Loucy (cell line): Measurements from ENCODE around the gene CST9.
"Not testable (repeated sequence)": the region's sequence is repeated elsewhere in the genome, so short reads cannot be mapped to it uniquely, and the experiment has no call there.

Experiments used
- H2AFZ ChIP-seq: fragments of 200-600 bp; sonication (generic); 2 replicates; pipeline ENCODE4 v1.6.0; 2016; ENCODE audit warnings: antibody characterized with exemption, mild to moderate bottlenecking, low read length, moderate library complexity
- H3F3A ChIP-seq: fragments of 200-600 bp; 2 replicates; pipeline ENCODE4 v1.6.0; 2016; ENCODE audit warnings: antibody characterized with exemption, low read depth, mild to moderate bottlenecking
- H3K27me3 ChIP-seq: fragments of 200-600 bp; sonication (generic); 2 replicates; pipeline ENCODE4 v1.6.1; 2014; ENCODE audit warnings: low read length, mild to moderate bottlenecking; ENCODE audit not compliant: insufficient read depth, poor library complexity, severe bottlenecking
- H3K36me3 ChIP-seq: fragments of 200-600 bp; sonication (generic); 2 replicates; pipeline ENCODE4 v1.6.1; 2016; ENCODE audit warnings: low read length; ENCODE audit not compliant: insufficient read depth
- H3K4me1 ChIP-seq: fragments of 200-600 bp; sonication (generic); 2 replicates; pipeline ENCODE4 v1.5.1; 2014; ENCODE audit warnings: low read length, mild to moderate bottlenecking; ENCODE audit not compliant: insufficient read depth, poor library complexity, severe bottlenecking
- H3K4me2 ChIP-seq: fragments of 200-600 bp; sonication (generic); 2 replicates; pipeline ENCODE4 v1.6.0; 2014; ENCODE audit warnings: antibody characterized with exemption, low read length, low read depth, mild to moderate bottlenecking; ENCODE audit not compliant: poor library complexity, severe bottlenecking
- H3K4me3 ChIP-seq: fragments of 200-600 bp; sonication (generic); 2 replicates; pipeline ENCODE4 v1.5.1; 2014; ENCODE audit warnings: low read length, mild to moderate bottlenecking, mixed read lengths; ENCODE audit not compliant: poor library complexity, severe bottlenecking
- H3K79me2 ChIP-seq: fragments of 200-600 bp; sonication (generic); 2 replicates; pipeline ENCODE4 v1.6.1; 2014; ENCODE audit warnings: low read length; ENCODE audit not compliant: insufficient read depth
- H3K9ac ChIP-seq: fragments of 200-600 bp; sonication (generic); 2 replicates; pipeline ENCODE4 v1.6.0; 2014; ENCODE audit warnings: mild to moderate bottlenecking, low read depth, low read length, moderate library complexity; ENCODE audit not compliant: poor library complexity, severe bottlenecking
- H3K9me2 ChIP-seq: fragments of 200-600 bp; sonication (generic); replicated peaks from 2 replicates; pipeline ENCODE4 v1.6.1; 2016; ENCODE audit warnings: low read depth, low read length, mixed read lengths
- H3K9me3 ChIP-seq: fragments of 200-600 bp; sonication (generic); 2 replicates; pipeline ENCODE4 v1.6.1; 2014; ENCODE audit warnings: mild to moderate bottlenecking, antibody characterized with exemption, low read length, low read depth; ENCODE audit not compliant: insufficient read depth
- H4K20me1 ChIP-seq: fragments of 200-600 bp; sonication (generic); 2 replicates; pipeline ENCODE4 v1.6.0; 2014; ENCODE audit warnings: antibody characterized with exemption, low read length, mild to moderate bottlenecking; ENCODE audit not compliant: insufficient read depth, poor library complexity, severe bottlenecking
- EZH2phosphoT487 ChIP-seq: fragments of 200-600 bp; IDR thresholded peaks from 2 replicates; pipeline ENCODE4 v1.6.1; 2018; ENCODE audit warnings: antibody characterized with exemption, mild to moderate bottlenecking, moderate library complexity, borderline replicate concordance
- TF ChIP-seq, protein P1 (sequence below): fragments of 200-600 bp; sonication (generic); conservative IDR thresholded peaks from 2 replicates; pipeline ENCODE4 v1.5.1; 2014; ENCODE audit warnings: mild to moderate bottlenecking, antibody characterized with exemption, low read length

CST9 gene

DNA sequence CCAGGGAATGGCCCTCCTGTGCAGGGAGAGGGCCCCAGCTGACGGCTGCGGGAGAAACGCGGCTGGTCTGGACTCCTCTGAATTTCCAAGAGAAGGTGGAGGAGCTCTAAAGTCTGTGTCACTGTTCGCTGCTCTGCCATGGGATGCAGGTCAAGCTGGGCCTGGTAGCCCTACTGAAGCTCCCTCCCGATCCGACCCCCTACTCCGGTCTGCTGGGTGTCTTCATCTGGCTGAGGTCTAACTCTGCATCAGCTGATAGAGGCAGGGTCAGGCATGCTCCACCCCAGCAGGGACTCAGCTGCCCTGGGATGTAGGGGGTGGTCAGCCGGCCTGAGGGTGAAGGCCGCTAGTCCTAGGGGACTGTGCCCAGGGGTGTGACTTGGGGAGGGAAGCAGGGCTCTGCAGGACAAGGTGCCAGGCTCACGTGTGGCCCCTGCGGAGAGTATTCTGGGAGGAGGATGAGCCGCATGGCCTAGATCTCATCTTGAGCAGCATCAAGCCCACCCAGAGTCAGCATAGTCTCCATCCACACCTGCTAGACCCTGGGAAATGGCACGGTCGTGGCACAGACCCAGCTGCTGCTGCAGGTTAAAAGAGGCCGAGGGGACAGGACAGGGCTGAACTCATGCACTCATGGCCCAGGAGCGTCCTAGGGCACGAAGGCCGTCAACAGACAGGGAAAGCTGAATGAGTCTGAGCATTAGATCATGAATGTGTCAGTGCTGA is 30.6 kb upstream of the CST9 start:
- peaks cover 29% of the 10 kb centered on the region for H3K4me1 ChIP-seq
- no peaks in the 10 kb centered on the region for H3F3A ChIP-seq
- TF ChIP-seq EZH2phosphoT487 = no peak
- TF ChIP-seq, protein P1, sequence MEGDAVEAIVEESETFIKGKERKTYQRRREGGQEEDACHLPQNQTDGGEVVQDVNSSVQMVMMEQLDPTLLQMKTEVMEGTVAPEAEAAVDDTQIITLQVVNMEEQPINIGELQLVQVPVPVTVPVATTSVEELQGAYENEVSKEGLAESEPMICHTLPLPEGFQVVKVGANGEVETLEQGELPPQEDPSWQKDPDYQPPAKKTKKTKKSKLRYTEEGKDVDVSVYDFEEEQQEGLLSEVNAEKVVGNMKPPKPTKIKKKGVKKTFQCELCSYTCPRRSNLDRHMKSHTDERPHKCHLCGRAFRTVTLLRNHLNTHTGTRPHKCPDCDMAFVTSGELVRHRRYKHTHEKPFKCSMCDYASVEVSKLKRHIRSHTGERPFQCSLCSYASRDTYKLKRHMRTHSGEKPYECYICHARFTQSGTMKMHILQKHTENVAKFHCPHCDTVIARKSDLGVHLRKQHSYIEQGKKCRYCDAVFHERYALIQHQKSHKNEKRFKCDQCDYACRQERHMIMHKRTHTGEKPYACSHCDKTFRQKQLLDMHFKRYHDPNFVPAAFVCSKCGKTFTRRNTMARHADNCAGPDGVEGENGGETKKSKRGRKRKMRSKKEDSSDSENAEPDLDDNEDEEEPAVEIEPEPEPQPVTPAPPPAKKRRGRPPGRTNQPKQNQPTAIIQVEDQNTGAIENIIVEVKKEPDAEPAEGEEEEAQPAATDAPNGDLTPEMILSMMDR = no peak
- H3K4me3 ChIP-seq = peak overlapping the region; percentile 85
- no peaks in the 10 kb centered on the region for H3K9me2 ChIP-seq
- no peaks in the 10 kb centered on the region for H4K20me1 ChIP-seq
- no peaks in the 10 kb centered on the region for H3K36me3 ChIP-seq
- no peaks in the 10 kb centered on the region for H3K9me3 ChIP-seq
- H3K4me2 ChIP-seq = peak overlapping the region; percentile 74
- no peaks in the 10 kb centered on the region; the same call in 1 of the 2 replicates for H3K79me2 ChIP-seq
- H3K27me3 ChIP-seq = no peaks in the 10 kb centered on the region
- H3K9ac ChIP-seq = peak overlapping the region; percentile 88
- H2AFZ ChIP-seq = no peak overlapping the region

DNA sequence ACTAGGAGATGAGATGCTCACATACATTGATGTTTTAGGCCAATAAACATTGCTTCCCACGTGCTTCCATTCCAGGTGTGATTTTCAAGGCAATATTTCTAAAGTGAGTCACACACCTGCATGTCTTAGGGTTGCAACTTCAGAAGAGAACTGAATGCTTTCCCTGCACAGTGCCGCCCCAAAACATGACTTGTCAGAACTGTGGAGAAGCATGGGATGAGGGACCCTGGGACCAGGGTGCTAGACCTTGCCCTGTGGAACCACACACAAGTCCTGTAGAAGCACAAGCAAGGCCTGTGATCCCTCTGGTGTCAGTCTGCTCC is 30.0 kb upstream of the CST9 start:
- H3K36me3 ChIP-seq, H3K9me2 ChIP-seq, H4K20me1 ChIP-seq, H3K9me3 ChIP-seq, H2AFZ ChIP-seq, H3K27me3 ChIP-seq, H3K79me2 ChIP-seq, H3F3A ChIP-seq, H3K4me3 ChIP-seq: not testable (repeated sequence)
- H3K9ac ChIP-seq = peak overlapping the region; percentile 88
- peak overlapping the region; percentile 74 for H3K4me2 ChIP-seq
- peaks cover 25% of the 10 kb centered on the region for H3K4me1 ChIP-seq

GRCh38 chr20:23634985-23635767 is 29.5 kb upstream of the CST9 start:
- H3K4me1 ChIP-seq = peaks cover 22% of the 10 kb centered on the region
- no peaks in the 10 kb centered on the region; the same call in 1 of the 2 replicates for H3K79me2 ChIP-seq
- no peak overlapping the region for H2AFZ ChIP-seq
- TF ChIP-seq, protein P1 = no peak
- TF ChIP-seq EZH2phosphoT487 = no peak
- H4K20me1 ChIP-seq = no peaks in the 10 kb centered on the region
- H3K9me3 ChIP-seq = no peaks in the 10 kb centered on the region
- H3F3A ChIP-seq = no peaks in the 10 kb centered on the region
- no peak overlapping the region for H3K4me3 ChIP-seq
- no peaks in the 10 kb centered on the region for H3K27me3 ChIP-seq
- H3K9me2 ChIP-seq = no peaks in the 10 kb centered on the region
- no peak overlapping the region for H3K4me2 ChIP-seq
- no peak overlapping the region for H3K9ac ChIP-seq
- H3K36me3 ChIP-seq = no peaks in the 10 kb centered on the region
